Measurements from ENCODE around the gene ECPAS.

The ECPAS gene

DNA sequence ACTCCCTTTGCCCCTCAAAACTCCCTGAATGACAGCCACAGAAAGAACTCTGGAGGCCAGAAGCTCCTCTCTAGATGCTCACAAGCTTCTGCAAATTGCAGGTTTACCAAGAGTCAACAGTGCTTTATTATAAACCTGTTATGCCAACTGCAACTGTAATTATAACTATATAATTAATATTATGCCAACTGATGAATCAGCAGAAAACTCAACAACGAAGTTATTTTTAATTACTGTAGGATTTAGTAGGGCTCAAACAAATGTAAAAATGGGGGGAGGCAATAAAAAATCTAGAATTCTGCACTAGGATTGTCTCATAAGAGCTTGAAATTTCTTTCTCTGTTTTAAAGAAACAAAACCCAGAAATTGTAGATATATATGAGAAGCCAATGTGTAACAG is 117.2 kb downstream of the ECPAS start:
- in situ Hi-C loops (cut with MboI; ENCODE audit: low sequenced_read_pairs, unreplicated experiment): no loop called here
- no peak for DNase-seq (ENCODE audit: low spot score)
- TF ChIP-seq, protein P1, sequence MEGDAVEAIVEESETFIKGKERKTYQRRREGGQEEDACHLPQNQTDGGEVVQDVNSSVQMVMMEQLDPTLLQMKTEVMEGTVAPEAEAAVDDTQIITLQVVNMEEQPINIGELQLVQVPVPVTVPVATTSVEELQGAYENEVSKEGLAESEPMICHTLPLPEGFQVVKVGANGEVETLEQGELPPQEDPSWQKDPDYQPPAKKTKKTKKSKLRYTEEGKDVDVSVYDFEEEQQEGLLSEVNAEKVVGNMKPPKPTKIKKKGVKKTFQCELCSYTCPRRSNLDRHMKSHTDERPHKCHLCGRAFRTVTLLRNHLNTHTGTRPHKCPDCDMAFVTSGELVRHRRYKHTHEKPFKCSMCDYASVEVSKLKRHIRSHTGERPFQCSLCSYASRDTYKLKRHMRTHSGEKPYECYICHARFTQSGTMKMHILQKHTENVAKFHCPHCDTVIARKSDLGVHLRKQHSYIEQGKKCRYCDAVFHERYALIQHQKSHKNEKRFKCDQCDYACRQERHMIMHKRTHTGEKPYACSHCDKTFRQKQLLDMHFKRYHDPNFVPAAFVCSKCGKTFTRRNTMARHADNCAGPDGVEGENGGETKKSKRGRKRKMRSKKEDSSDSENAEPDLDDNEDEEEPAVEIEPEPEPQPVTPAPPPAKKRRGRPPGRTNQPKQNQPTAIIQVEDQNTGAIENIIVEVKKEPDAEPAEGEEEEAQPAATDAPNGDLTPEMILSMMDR (IDR thresholded peaks at IDR 0.05; ENCODE audit: borderline replicate concordance, control extremely low read depth, extremely low read depth, insufficient read depth, missing control alignments): no peak

DNA sequence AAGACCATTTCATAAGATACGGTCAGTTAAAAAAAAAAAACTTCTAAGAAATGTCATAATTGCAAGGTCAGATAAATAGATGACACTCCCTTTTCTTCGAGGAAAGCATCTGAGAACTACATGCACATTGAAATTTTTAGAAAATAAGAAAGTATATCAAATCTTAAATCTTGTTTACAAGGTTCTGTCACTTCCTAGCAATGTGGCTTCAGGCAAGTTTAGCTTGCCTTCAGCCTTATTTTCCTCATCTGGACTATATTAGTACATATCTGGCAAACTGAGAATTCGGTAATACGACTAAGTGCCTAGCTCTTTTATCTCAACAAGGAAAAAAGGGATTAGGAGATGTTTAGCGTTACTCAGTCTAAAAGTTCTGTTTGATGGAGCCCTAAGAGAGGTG is 121.7 kb downstream of the ECPAS start:
- no peak for DNase-seq (ENCODE audit: low spot score)

DNA sequence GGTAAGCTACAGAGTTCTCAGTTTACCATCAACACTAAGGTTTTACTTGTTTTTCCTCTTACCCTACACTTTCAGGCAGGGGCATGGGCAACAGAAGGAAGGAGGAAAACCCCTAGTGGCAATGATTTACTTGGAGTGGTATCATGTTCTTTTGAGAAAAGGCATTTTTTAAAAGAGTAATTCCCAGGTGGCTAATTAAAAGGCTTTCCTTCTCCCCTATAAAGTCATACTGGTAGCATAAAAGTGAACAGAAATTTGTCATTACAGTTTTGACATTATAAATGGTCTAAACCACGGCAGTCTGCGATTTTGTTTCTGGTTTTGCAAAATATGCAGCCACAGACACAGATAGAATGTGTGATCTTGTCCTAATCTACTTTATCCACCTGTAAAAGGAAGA is 123.3 kb downstream of the ECPAS start:
- DNase-seq (ENCODE audit: low spot score): no peak
- TF ChIP-seq, protein P1 (IDR thresholded peaks at IDR 0.05; ENCODE audit: borderline replicate concordance, control extremely low read depth, extremely low read depth, insufficient read depth, missing control alignments): no peak
- in situ Hi-C loops (cut with MboI; ENCODE audit: low sequenced_read_pairs, unreplicated experiment): no loop called here

More for the DNA sequence above, 121.7 kb downstream of the ECPAS start:
- TF ChIP-seq, protein P1 (IDR thresholded peaks at IDR 0.05; ENCODE audit: borderline replicate concordance, control extremely low read depth, extremely low read depth, insufficient read depth, missing control alignments): no peak
- in situ Hi-C loops (cut with MboI; ENCODE audit: low sequenced_read_pairs, unreplicated experiment): no loop called here

DNA sequence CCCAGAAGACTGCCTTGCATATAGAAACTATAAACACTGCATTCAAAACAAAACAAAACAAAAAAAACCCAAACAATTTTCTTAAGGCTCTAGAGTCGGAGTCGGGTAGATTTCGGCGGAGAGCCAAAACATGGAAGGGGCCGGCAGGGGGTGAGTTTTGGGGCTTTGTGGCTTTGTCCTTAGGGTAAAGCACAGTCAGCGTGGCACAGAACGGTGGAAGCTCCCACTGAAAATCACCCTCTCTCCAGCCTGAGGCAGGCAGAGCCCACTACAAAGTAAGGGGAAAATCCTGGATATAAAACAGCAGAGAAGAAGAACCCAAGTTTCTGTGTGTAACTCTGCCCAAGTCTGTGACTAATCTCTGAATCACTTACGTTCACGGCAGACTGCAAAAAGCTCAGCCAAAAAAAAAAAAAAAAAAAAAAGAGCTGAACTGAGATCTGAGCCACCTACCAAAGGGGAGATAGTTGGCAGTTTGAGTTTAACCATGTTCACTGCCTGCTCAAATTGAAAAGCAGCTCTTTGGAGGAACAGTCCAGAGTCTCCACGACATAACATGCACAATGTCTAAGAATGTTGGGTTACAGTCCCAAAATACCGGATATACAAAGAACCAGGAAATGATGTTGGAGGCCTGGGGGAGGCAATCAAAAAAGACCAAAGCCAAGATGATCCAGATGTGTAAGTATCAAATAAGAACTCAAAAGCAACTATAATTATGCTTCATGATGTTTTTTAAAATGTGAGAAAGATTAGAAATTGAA is 127.5 kb downstream of the ECPAS start:
- in situ Hi-C loops (cut with MboI; ENCODE audit: low sequenced_read_pairs, unreplicated experiment): no loop called here
- peak; percentile 4 for DNase-seq (ENCODE audit: low spot score)
- TF ChIP-seq, protein P1 (IDR thresholded peaks at IDR 0.05; ENCODE audit: borderline replicate concordance, control extremely low read depth, extremely low read depth, insufficient read depth, missing control alignments): no peak

DNA sequence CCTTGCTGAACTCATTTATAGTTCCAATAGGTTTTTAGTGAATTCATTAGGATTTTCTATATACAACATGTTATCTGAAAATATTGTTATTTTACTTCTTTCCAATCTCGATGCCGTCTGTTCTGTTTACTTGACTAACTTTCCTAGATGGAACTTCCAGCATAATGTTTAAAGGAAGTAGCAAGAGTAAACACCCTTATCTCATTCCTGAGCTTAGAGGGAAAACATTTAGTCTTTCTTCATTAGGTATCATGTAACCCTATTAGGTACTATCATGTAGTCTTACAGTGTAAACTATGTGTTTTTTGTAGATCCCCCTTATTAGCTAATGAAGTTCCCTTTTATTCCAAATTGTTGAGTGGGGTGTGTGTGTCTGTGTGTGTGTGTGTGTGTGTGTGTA is 131.6 kb downstream of the ECPAS start:
- in situ Hi-C loops (cut with MboI; ENCODE audit: low sequenced_read_pairs, unreplicated experiment): no loop called here
- no peak for DNase-seq (ENCODE audit: low spot score)
- TF ChIP-seq, protein P1 (IDR thresholded peaks at IDR 0.05; ENCODE audit: borderline replicate concordance, control extremely low read depth, extremely low read depth, insufficient read depth, missing control alignments): no peak

DNA sequence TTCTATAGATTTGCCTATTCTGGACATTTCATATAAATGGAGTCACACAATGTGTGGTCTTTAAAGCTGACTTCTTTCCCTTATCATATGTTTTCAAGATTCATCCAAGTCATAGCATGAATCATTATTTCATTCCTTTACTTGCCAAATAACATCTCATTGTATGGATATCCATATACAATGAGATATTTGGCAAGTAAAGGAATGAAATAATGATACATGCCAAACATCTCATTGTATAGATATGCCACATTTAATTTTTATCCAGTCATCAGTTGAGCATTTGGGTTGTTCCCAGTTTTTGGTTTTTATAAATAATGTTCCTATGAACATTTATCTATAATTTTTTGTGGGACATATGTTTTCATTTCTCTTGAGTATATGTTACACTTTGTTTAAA is 133.6 kb downstream of the ECPAS start:
- DNase-seq (ENCODE audit: low spot score): no peak
- in situ Hi-C loops (cut with MboI; ENCODE audit: low sequenced_read_pairs, unreplicated experiment): no loop called here
- TF ChIP-seq, protein P1 (IDR thresholded peaks at IDR 0.05; ENCODE audit: borderline replicate concordance, control extremely low read depth, extremely low read depth, insufficient read depth, missing control alignments): no peak
